Stimulated activated CD4-positive, alpha-beta T cell treated with anti-CD3 and anti-CD28 coated beads, Interleukin-15, amount 100 ng/mL, for 24 hours (primary cell): ENCODE measurements around the gene RABEP1.
A peak's percentile ranks its signal among the peaks of the same experiment; 100 is the strongest.

ENCODE experiments used
- DNase-seq: peaks from one replicate; pipeline ENCODE4 v3.0.0-alpha.2; 2020

RABEP1 gene

DNA sequence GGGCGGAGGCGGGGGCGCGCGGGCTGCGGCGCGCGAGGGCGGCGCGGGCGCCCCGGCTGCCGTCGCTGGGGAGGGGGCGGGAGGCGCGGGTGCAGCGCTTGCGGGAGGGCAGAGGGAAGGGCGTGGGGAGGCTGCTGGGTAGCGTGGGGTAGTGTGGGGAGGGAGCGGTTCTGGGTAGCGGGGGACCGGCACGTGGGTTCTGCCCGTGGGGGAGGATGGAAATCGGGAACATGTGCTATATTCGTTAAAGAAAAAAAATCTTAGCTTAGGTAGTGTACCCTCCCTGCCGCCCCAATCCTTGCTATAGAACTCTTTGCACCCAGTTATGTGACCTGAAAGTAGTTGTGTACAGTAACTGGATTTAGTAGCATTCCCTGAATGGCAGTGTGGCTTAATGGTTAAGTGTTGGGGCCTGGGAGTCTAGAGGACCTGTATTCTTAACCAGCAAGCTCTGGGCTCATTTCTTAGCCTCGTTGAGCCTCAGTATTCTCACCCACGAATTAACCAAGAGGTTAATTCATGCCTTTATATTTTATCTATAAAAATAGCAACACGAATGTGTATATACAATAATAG, 646 bp downstream of the RABEP1 start:
- DNase-seq = peak; percentile 62

DNA sequence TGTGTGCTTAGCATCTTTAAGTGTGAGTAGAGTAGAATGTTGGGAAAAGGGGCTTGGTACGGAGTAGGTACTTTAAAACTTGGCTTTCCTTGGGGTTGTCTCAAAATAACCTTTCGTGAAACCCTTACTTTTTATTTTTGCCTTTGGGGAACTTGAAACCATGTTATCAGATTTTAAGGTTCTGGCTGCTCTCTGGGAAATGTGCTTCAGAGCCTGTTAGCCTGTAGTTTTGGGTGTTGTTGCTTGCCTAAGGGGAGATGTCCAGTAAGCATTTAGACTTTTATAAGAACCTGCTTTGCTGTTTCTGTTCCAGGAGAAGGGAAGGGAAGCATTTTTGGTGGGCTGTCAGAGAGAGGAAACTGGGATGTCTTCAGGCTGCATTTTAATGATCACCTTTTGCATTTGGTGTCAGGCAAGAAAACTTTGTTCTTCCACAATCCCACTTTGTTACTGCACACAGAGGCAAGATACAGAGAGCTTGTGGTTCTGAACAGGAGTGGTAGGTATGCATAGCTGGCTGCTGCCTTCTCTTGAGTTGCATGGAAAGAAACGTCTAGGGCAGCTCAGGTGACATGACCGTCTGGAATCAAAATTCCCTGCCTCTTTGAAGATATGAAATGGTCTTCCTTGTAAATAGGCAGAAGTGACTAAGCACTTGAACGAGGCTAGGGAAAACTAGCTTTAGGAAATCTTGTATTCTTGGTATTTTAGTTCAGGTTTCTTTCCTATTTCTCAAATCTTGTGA, 1.7 kb downstream of the RABEP1 start:
- DNase-seq = no peak

DNA sequence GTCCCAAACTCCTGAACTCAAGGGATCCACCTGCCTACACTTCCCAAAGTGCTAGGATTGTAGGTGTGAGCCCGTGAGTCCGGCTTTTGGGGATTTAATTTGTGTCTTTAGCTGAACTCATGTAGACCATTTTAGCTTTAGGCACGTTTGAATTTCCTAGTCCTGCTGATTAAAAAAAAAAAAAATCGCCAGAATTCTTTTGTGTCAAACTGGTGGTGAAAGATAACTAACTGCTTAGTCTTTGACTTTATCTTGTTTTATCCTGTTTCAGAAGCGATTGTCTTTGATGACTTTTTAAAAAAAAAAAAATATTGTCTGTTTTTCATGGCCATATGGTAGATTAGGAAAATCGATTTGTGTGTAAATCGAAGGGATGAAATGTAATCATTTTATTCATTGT, 2.6 kb downstream of the RABEP1 start:
- DNase-seq = no peak

DNA sequence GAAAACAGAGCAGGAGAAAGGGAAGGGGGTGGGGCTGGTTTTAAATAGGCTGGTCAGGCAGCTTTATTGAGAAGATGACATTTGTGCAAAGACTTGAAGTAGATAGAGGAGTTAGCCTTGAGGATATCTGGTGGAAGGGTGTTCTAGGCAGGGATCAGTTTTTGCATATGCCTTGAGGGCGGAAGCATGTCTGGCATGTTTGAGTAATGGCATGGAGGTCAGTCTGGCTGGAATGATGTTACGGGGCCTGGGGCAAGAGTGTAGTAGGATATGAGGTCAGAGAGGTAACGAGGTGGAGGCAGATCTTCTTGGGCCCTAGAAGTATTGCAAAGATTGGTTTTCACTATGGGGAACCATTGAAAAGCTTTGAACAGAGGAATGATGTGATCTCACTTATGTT, 4.8 kb downstream of the RABEP1 start:
- DNase-seq = no peak

DNA sequence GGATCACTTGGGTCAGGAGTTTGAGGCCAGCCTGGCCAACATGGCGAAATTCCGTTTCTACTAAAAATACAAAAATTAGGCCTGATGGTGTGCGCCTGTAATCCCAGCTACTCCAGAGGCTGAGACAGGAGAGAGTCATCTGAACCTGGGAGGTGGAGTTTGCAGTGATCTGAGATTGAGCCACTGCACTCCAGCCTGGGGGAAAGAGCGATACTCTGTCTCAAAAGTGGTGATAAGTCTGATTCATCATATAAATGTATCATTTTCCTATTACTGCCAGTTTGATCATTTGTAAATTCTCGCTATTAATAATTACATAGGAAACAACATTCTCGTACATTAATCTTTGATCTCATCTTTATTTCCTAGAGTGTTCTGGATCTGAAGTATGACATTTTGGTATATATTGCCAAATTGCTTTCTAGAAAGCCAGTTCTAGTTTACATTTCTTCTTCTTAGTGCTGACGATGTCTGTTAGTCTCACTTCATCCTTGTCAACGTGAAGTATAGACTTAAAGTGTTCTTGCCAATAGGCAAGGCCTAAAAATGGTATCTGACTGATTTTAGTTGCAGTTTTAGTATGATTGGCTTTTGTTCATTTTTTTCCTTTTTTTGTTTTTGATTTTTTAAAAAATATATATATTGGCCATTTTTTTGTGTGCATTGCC, 9.7 kb downstream of the RABEP1 start:
- no peak for DNase-seq

DNA sequence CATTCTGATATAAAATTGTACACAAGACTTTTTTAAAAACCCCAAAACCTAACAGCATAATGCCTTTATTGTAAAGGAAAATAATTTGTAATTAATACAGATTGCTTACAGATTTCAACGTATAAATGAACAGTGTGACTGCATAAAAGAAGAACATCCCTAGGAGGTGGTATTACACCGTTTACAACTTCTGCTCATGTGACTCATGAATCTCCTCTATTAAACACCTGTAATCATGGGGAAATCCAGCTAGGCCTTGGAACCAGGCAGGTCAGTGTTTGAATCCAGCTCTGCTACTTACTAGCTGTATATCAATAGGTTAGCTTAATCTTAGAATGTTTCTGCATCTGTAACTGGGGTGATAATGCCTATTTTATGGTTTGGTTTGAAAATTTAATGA, 15.2 kb downstream of the RABEP1 start:
- DNase-seq = no peak

DNA sequence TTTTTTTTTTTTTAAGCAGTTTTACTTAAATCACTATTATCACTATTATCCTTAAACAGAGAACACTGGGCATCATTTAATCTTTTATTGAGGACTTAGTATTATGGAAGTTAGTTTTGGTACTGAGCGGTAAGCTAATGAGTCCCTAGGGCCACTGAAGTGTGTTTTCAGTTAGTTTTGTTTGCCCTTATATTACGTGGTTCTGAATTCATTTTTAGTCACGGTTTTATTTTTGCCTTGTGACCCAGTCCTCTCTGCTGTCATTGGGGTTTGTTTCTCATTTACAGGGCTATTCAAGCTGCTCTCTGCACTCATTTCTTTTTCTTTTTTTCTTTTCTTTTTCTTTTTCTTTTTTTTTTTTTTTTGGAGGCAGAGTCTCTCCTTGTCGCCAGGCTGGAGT, 17.3 kb downstream of the RABEP1 start:
- no peak for DNase-seq

DNA sequence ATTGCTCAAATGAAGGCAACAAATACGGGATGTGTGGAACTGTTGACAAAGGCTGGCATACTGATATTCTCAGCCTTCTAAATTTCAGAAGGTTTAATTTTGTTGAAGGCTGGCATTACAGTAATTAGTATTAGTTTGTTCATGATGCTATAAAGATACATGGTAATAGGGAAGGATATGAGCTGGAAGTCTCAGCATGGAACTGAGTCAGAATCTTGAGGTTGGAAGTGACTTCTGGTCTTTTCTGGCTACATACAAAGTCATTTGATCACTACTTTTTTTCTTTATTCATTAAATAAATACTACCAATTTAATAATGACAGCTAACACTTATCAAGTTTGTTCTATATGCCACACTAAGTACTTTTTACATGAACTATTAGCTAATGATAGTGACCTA, 22.6 kb downstream of the RABEP1 start:
- no peak for DNase-seq

DNA sequence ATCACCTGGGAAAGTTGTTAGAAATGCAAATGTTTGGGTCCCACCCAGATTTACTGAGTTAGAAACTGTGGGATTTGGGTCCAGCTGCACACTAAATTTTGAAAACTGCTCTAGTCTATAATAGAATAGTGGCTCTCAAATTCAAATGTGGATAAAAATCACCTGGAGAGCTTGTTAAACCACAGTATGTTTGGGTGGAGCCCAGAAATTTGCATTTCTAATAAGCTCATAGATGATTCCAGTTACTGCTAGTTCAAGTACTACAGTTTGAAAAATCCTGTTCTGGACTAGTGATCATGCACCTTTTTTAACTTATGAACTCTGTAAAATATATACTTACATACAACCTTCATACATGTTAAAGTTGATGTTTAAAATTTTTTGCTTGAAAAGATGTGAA, 27.8 kb downstream of the RABEP1 start:
- no peak for DNase-seq

DNA sequence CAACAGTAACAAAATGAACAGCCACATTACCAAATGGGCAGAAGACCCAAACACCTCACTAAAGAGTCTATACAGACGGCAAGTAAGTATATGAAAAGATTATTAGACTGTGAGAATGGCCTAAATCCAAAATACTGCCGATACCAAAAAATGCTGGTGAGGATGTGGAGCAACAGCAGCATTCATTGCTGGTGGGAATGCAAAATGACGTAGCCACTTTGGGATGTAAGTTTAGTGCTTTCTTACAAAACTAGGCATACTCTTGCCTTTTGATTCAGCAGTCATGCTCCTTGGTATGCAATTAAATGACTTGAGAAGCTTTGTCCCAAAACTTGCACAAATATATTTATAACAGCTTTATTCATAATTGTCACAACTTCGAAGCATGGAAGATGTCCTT, 43.8 kb downstream of the RABEP1 start:
- DNase-seq = no peak

DNA sequence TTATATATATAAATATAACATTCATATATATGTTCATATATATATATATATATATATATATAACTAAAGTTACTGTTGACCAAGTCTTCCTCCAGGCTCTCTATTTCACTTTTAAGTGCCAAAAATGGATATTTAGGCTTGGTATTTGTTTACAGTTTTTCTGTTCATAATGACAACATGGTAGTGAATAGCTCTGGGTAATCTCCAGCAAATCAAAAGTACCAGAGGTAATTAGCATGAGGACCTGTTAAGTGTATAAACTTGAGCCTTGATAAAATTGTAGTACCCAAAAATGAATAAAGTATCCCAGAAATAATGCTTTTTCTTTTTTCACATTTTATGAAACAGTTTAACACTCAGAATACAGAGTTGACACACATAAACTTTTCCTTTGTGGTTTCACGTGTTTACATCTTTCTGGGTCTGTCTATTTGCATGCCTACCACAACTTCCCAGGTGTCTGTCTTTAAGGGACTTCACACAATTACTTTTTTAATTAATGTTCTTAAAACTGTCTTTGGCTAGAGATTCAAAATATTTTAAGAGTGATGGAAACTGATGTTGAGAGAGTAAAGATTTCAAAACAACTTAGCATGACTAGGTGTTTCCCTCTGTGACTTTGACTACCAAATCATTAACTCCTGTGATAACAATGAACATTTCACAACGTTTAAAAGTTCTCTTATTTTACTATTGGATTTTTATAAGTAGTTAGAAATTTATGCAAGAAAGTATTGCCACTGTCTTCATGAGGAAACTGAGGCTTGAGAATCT, 47.9 kb downstream of the RABEP1 start:
- DNase-seq = no peak

DNA sequence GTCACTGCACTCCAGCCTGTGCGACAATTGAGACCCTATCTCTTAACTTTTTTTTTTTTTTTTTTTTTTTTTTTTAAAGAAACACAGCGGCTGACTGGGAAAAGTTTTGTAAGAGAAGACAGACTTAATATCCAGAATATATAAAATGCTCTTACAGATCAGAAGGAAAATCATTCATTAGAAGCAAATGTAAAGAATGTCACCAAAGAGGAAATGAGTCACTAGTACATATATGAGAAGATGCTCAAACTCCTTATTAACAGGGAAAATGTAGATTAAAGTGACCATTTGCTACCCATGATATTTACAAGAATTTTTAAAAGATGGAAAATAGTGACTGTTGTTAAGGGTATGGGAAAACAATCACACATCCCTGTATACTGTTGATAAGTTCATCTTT, 48.9 kb downstream of the RABEP1 start:
- no peak for DNase-seq

DNA sequence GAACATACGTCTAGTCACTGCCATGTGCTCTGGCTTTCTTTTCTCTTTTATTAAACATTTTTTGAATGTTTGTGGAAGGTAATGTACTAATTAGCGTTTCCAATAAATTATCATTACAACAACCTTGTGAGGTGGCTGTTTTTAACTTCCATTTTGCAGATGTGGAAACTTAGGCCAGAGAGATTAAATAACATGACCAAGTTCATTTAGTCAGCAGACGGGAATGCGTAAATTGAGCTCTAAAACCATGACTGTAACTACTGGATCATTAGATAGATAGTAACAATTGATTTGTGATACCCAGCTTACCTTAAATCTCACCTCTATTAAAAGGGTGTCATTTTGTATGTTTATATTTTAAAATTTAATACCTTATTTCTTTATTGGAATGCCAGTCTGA, 49.4 kb downstream of the RABEP1 start:
- no peak for DNase-seq

DNA sequence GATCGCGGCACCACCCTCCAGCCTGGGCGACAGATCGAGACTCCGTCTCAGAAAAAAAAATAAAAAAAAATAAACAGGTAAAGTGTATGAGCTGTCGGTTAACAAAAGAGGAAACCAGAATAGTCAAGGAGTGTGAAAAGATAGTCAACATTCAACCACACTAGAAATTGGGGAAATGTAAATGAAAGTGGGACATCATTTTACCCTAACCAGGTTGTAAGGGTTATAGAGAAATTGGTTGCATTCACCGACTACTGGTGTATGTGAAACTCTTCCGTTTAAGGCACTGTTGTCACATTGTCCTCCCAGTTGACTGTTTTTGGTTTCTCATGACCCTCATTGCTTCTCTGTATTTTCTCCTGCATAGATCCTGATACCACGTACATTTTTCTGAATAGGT, 62.8 kb downstream of the RABEP1 start:
- no peak for DNase-seq

DNA sequence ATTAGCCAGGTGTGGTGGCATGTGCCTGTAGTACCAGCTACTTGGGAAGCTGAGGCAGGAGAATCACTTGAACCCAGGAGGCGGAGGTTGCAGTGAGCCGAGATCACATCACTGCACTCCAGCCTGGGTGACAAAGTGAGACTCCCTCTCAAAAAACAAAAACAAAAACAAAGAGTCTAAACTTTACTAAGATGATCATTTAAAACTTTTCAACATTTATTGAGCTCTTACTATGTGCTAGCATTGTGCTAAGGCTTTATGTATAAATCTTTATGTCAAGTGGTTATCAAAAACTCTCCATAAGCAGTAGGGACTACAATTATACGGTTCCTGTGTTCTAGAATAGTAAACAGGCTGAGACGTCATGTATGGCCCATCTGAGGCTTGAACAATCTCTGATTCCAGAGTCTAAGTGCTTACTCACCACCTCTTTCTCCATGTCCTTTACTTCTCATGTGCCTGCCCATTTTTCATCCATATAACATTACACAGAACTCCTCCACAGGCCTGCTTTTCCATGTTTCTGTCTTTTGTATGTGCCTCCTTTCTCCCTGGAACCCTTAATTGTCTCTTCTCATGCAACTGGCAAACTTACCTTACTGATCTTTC, 70.7 kb downstream of the RABEP1 start:
- no peak for DNase-seq

DNA sequence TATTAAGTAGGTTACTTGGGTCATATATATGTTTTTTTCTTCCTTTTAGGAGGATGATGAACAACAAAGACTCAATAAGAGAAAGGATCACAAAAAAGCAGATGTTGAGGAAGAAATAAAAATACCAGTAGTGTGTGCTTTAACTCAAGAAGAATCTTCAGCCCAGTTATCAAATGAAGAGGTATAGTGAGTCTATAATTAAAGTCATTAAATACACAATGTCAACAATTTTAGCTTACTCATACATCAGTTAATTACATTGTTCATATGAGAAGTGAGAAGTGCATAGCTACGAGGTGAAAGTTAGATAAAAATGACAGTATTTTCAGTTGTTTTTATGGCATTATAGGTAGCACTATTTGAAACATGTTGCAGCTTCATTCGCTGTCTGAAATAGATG, 72.2 kb downstream of the RABEP1 start:
- DNase-seq = no peak

DNA sequence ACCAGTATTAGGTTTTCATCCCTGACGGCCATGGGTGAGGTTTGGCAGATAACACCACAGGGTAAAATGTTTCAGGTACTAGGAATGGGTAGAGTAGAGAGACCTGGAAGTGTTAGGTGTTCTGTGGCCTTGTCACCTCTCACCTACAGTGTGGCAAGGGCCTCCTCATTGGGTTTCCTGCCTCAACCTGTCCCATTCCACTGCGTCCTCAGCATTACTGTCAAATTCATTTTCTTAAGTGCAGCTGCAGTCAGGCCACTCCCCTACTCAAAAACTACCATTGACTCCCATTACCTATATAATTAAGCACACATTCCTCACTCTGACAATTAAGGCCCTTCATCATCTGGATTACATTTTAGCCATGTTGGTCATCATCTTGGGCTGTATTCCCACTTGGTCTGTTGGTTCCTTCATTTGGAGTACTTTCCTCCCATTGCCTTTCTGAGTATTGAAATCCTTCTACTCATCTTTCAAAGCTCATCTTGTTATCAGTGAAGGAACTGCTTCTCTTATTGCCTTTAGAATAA, 72.9 kb downstream of the RABEP1 start:
- no peak for DNase-seq

DNA sequence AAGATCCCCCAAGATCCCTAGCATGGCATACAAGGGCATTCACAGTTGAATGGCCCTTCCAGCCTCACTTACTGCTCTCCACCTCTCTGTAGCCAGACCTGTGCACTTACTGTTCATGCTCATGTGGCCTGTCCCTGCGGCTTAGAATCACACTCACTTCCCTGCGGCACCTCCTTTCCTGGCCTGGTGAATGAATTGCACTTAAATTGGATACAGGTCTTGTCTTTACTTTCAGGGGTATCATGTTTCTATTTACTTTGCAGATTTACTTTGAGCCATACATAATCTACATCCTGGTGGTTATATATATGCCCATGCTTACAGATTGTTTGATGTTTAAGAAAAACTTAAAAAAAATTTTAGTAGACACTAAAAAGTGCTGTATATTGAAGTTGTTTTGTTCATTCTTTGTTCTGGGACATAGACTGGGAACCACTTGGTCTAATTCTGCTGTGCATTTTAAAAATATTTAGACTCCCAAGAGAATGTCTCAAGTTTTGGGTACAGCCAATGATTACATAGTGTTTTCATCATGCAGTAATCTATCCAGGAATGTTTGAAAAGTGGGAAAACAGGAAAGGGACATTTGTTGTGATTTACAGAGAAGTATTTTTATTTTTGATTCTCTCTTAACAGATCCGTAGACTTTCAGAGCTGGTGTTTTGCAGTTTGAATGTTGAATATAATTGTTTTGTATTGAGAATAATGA, 73.5 kb downstream of the RABEP1 start:
- DNase-seq = no peak

DNA sequence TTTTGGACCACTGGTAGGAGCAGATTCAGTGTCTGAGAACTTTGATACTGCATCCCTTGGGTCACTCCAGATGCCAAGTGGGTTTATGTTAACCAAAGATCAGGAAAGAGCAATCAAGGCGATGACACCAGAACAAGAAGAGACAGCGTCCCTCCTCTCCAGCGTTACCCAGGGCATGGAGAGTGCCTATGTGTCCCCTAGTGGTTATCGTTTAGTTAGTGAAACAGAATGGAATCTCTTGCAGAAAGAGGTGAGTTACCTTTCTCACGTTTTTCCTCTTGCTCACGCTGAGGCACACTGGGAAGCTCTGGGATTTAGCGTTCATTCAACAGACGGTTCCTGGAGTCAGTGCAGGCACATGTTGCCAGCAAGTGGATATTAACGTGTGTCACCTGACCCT, 79.3 kb downstream of the RABEP1 start:
- no peak for DNase-seq

DNA sequence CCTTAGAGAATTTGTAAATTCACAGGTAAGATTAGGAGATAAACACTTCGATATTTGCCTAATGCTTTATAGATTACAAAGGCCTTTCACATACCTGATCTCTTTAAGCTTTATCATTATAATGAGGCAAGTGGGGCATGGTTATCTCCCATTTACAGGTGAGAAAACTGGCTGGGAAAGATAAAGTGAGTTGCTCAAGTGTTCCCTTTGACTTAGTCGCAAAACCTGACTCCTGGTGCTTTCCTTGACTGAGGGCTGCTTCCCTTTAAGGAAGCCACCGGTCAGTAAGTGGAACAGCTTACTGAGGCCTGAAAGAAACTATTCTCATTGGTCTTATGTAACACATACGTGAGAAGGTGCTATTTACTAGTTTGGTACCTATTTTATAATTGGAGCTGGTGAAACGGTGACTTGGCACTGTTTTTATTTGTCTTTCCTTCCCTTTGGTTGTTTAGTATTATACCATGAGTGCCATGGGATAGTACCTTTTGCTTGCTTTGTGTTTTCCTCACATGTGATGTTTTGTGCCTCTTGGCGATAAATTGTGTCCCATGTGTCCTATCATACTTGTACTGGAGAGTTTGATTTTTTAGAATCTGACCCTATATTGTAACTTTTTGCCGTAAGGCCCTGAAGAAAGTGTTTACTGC, 80.2 kb downstream of the RABEP1 start:
- DNase-seq = no peak

DNA sequence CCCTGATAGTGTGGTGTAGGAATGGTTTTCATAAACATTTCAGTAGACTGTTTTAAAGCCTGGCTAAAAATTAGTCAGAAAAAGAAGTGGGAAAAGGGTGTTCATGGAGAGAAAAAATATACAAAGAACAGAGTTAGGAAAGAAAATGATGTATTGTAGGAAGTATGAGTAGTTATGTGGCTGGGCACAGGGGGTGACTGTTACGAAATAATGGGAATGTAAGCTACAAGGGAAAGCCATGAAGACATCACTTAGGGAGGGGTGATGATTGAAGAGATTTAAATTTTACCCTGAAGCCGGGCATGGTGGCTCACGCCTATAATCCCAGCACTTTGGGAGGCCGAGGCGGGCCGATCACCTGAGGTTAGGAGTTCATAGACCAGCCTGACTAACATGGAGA, 82.1 kb downstream of the RABEP1 start:
- no peak for DNase-seq

DNA sequence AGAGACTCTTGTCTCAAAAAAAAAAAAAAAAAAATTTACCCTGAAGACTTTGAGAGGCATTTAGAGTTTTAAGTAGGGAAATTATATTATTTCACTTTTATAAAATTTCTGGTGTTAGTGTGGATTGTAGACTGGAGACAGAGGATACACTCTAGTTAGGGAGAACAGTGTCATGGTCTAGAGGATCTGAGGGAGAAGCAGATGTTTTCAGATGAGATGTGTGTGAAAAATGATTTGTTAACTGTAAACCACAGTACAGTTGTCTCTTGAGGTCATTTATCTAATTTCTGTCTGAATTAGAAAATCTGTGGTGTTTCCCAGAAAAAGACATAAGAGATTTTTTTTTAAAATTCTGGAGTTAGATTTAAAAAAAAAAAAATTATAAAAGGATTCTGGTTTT, 82.6 kb downstream of the RABEP1 start:
- no peak for DNase-seq
